K562 (cell line): ENCODE results near the gene MTX3. TPM values are rescaled to one million over a fixed set of nuclear protein-coding genes. Genes with fewer than 3 reads are reported as not detected.

Experiments
- ATAC-seq: fragments of 200-7000 bp; cut with Tn5 transposase; 3 replicates; pipeline ENCODE4 v1.9.1; 2020; ENCODE audit warnings: moderate library complexity
- BruUV-seq: library from RNA; stranded (reverse); fragments of 400-500 nt; replicated peaks from 2 replicates; lab custom pipeline; 2021; lab: Mats Ljungman, UMichigan
- CTCF ChIA-PET: fragments of 300-600 bp; formaldehyde crosslinking; extraction: SDS; loops from one replicate; lab custom pipeline; 2021; ENCODE audit warnings: low intra/inter-chr PET ratio; lab: Yijun Ruan, JAX
- POLR2A ChIA-PET: fragments of 300-600, 350-650 bp; sonication (Branson Sonifier 250); formaldehyde crosslinking; extraction: SDS; loops from one replicate; lab custom pipeline; 2021; ENCODE audit warnings: antibody characterized with exemption, inconsistent platforms; lab: Yijun Ruan, JAX
- DNase-seq, 4 experiments: peaks; one replicate each; pipeline versions ENCODE4 v3.0.0 to v3.0.0-alpha.2; 2011 to 2018; ENCODE audit warnings: low spot score in 3 of 4, mixed read lengths in 3 of 4; ENCODE audit errors: extremely low read depth in 1 of 4
- FAIRE-seq: peaks from 2 replicates; lab custom pipeline; 2011; peaks lifted over from hg19 to GRCh38; lab: Jason Lieb, UNC
- H2AFZ ChIP-seq: 2 replicates; pipeline ENCODE4 v1.6.0; 2011; ENCODE audit warnings: low read depth, low read length, control low read depth, inconsistent platforms
- H3K27ac ChIP-seq: fragments of 200-600 bp; 3 replicates; pipeline ENCODE4 v1.8.0; 2011; ENCODE audit warnings: low read depth, mild to moderate bottlenecking, control low read depth, inconsistent platforms, low read length, moderate library complexity, mixed read lengths; ENCODE audit errors: extremely low read depth
- H3K27me3 ChIP-seq, 2 experiments: fragments of 300-600 bp in 1 of 2; 2 replicates in 1 of 2; 3 replicates in 1 of 2; pipeline versions ENCODE4 v1.6.0 to v1.8.0; 2011; ENCODE audit warnings: inconsistent platforms in 2 of 2, low read length in 2 of 2, mild to moderate bottlenecking in 1 of 2, mixed read lengths in 1 of 2, moderate library complexity in 1 of 2; ENCODE audit not compliant: control insufficient read depth in 2 of 2, insufficient read depth in 2 of 2
- H3K36me3 ChIP-seq: fragments of 300-600 bp; 3 replicates; pipeline ENCODE4 v1.8.0; 2011; ENCODE audit warnings: mild to moderate bottlenecking, low read length, inconsistent platforms; ENCODE audit not compliant: control insufficient read depth, insufficient read depth
- H3K4me1 ChIP-seq, 2 experiments: fragments of 200-600 bp in 1 of 2; replicated peaks in 1 of 2; 2 replicates in 1 of 2; 3 replicates in 1 of 2; pipeline versions ENCODE4 v1.5.1 to v1.8.0; 2011; ENCODE audit warnings: inconsistent platforms in 2 of 2, low read length in 2 of 2, mild to moderate bottlenecking in 1 of 2, mixed read lengths in 1 of 2, moderate library complexity in 1 of 2; ENCODE audit not compliant: control insufficient read depth in 2 of 2, insufficient read depth in 2 of 2
- H3K4me2 ChIP-seq: 2 replicates; pipeline ENCODE4 v1.6.1; 2011; ENCODE audit warnings: low read length, control low read depth, inconsistent platforms, mixed read lengths; ENCODE audit not compliant: insufficient read depth
- H3K4me3 ChIP-seq: fragments of 200-600 bp; sonication (generic), shearing (Covaris generic); 2 replicates; pipeline ENCODE4 v1.5.1; 2016; ENCODE audit warnings: control low read depth, inconsistent platforms
- H3K79me2 ChIP-seq: fragments of 200-600 bp; 3 replicates; pipeline ENCODE4 v1.8.0; 2011; ENCODE audit warnings: low read length, inconsistent platforms; ENCODE audit not compliant: control insufficient read depth, insufficient read depth
- H3K9ac ChIP-seq, 2 experiments: 2 replicates each; pipeline versions ENCODE4 v1.6.0 to v1.6.1; 2011; ENCODE audit warnings: low read depth in 2 of 2, low read length in 2 of 2, control low read depth in 1 of 2, inconsistent platforms in 1 of 2, mild to moderate bottlenecking in 1 of 2, mixed read lengths in 1 of 2; ENCODE audit not compliant: insufficient read depth in 1 of 2
- H3K9me1 ChIP-seq: one replicate; pipeline ENCODE4 v1.6.0; 2011; ENCODE audit warnings: inconsistent platforms, mild to moderate bottlenecking, low read length, moderate library complexity; ENCODE audit not compliant: control insufficient read depth, insufficient read depth
- H3K9me3 ChIP-seq: replicated peaks from 2 replicates; pipeline ENCODE4 v1.5.1; 2011; ENCODE audit warnings: low read depth, low read length, inconsistent platforms; ENCODE audit not compliant: control insufficient read depth, insufficient read depth
- H4K20me1 ChIP-seq: replicated peaks from 2 replicates; pipeline ENCODE4 v1.6.1; 2011; ENCODE audit warnings: low read length, inconsistent platforms, mixed read lengths; ENCODE audit not compliant: control insufficient read depth, insufficient read depth
- CREBBP ChIP-seq: IDR thresholded peaks from one replicate; pipeline ENCODE4 v1.6.1; 2012; ENCODE audit warnings: low read depth, mild to moderate bottlenecking, control low read depth, inconsistent platforms, low read length
- E2F4 ChIP-seq: sonication (generic); formaldehyde crosslinking; IDR thresholded peaks from 2 replicates; pipeline ENCODE4 v1.8.0; 2022; ENCODE audit warnings: mild to moderate bottlenecking, low read depth, missing genetic modification reagents
- SREBF1 ChIP-seq: fragments of 150-350 bp; IDR thresholded peaks from 2 replicates; pipeline ENCODE4 v1.6.1; 2014; ENCODE audit warnings: antibody characterized with exemption, low read depth, low read length, borderline replicate concordance
- ZBTB8A ChIP-seq: fragments of 450-650 bp; IDR thresholded peaks from 2 replicates; pipeline ENCODE4 v1.6.1; 2018; ENCODE audit warnings: mild to moderate bottlenecking, moderate library complexity; ENCODE audit not compliant: partially characterized antibody
- ZNF511 ChIP-seq: sonication (generic); formaldehyde crosslinking; IDR thresholded peaks from 2 replicates; pipeline ENCODE4 v1.8.0; 2022; ENCODE audit warnings: mild to moderate bottlenecking, missing genetic modification reagents
- WGBS: fragments of 100-300 bp; shearing (Covaris generic); methylation state at CpG from one replicate; pipeline ENCODE4 v1.1.6; 2016; ENCODE audit warnings: low coverage, mixed read lengths; ENCODE audit not compliant: insufficient coverage; ENCODE audit errors: missing lambda C conversion rate; 5-methylcytosine and 5-hydroxymethylcytosine counted together
- in situ Hi-C: fragments of 300-500 bp; cut with MboI; formaldehyde crosslinking; loops from 4 replicates; pipeline ENCODE4 v1.15.0; 2018; ENCODE audit warnings: inconsistent platforms, mixed read lengths
- intact Hi-C: fragments of 100-400 bp; cut with micrococcal nuclease; formaldehyde crosslinking; loops from 2 replicates; pipeline ENCODE4 v1.14.2; 2022
- polyA plus RNA-seq, 8 experiments: library from polyadenylated mRNA; depleted of rRNA in 4 of 8; stranded (reverse) in 5 of 8; unstranded in 3 of 8; fragments of >200 nt; fragmentation: Nextera tagmentation in 2 of 8; fragmentation: Illumina TruSeq in 1 of 8; extraction: Ambion mirVana in 2 of 8; extraction: Trizol in 1 of 8; gene quantifications; 2 replicates each; pipeline versions ENCODE4 v1.2.1 to v1.2.3, GENCODE V29; 2011 to 2014; ENCODE audit warnings: inconsistent platforms in 1 of 8, missing spikeins in 1 of 8
- total RNA-seq, 7 experiments: library from RNA; depleted of rRNA in 6 of 7; stranded (reverse); fragments of >200 nt in 6 of 7; fragmentation: Illumina TruSeq in 2 of 7; extraction: Trizol in 2 of 7; gene quantifications; 2 replicates each; pipeline versions ENCODE4 v1.2.1 to v1.2.3, GENCODE V29; 2011 to 2021; ENCODE audit warnings: low replicate concordance in 1 of 7
- TF ChIP-seq, protein P1 (sequence below), 2 experiments: fragments of 450-650 bp; IDR thresholded peaks; 2 replicates each; pipeline ENCODE4 v1.6.1; 2018; ENCODE audit warnings: mild to moderate bottlenecking in 2 of 2, low read depth in 1 of 2; ENCODE audit not compliant: partially characterized antibody in 2 of 2

Gene MTX3
- total and polyA plus RNA-seq, 9 of the 15 experiments (the other 6 are each of a cell fraction or from before 2014, with no cell fraction given), result 0.04 to 0.36 (median 0.15) TPM; not detected in 1

- TF ChIP-seq E2F4 (CRISPR knock-in tag) (no peak), SREBF1 (no peak)
These were observed 54.9 kb downstream of the MTX3 start (continued) for GRCh38 chr5:79936002-79936645.

DNA sequence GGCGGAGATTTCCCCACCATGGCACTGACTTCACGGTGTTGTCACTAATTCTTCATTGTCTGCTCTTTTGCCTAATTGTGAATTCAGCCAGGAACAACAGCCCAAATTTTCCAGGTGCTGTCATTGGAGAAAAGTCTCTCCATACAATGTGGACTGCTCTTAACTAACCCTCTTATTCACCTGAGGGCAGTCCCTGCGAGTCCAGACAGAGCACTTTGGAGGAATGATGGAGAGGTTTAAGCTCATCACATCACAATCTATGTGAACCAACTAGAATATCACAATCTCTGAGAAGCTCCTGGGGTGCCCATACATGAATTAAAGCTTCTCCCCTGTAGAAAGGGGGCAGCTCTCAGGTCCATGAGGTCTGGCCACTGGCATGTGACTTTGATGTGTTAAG, 56.4 kb downstream of the MTX3 start:
- no peaks in the 10 kb centered on the region for H3K79me2 ChIP-seq
- no peaks in the 10 kb centered on the region for H3K36me3 ChIP-seq
- H3K4me1 ChIP-seq, result no peaks in the 10 kb centered on the region
- intact Hi-C loops (no loop called here), in situ Hi-C loops (no loop called here)
- H3K4me3 ChIP-seq, result no peak overlapping the region
- H3K9me1 ChIP-seq, result no peaks in the 10 kb centered on the region
- WGBS, result 0% methylated on average over 3 of the region's 3 CpGs
- BruUV-seq, result no TSS peak
- ChIA-PET CTCF (no interaction called here), POLR2A (no interaction called here)
- H3K9ac ChIP-seq, result no peak overlapping the region
- FAIRE-seq (no peak), ATAC-seq (no peak), DNase-seq (no peak)
- H3K27ac ChIP-seq, result no peak overlapping the region
- H4K20me1 ChIP-seq, result no peaks in the 10 kb centered on the region
- H2AFZ ChIP-seq, result no peak overlapping the region
- TF ChIP-seq, protein P1, sequence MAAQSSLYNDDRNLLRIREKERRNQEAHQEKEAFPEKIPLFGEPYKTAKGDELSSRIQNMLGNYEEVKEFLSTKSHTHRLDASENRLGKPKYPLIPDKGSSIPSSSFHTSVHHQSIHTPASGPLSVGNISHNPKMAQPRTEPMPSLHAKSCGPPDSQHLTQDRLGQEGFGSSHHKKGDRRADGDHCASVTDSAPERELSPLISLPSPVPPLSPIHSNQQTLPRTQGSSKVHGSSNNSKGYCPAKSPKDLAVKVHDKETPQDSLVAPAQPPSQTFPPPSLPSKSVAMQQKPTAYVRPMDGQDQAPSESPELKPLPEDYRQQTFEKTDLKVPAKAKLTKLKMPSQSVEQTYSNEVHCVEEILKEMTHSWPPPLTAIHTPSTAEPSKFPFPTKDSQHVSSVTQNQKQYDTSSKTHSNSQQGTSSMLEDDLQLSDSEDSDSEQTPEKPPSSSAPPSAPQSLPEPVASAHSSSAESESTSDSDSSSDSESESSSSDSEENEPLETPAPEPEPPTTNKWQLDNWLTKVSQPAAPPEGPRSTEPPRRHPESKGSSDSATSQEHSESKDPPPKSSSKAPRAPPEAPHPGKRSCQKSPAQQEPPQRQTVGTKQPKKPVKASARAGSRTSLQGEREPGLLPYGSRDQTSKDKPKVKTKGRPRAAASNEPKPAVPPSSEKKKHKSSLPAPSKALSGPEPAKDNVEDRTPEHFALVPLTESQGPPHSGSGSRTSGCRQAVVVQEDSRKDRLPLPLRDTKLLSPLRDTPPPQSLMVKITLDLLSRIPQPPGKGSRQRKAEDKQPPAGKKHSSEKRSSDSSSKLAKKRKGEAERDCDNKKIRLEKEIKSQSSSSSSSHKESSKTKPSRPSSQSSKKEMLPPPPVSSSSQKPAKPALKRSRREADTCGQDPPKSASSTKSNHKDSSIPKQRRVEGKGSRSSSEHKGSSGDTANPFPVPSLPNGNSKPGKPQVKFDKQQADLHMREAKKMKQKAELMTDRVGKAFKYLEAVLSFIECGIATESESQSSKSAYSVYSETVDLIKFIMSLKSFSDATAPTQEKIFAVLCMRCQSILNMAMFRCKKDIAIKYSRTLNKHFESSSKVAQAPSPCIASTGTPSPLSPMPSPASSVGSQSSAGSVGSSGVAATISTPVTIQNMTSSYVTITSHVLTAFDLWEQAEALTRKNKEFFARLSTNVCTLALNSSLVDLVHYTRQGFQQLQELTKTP (IDR thresholded peaks at IDR 0.05; ENCODE audit: low read depth in 1 of 2, partially characterized antibody in 2 of 2), result no peak
- no peak for TF ChIP-seq ZBTB8A
- no peak for TF ChIP-seq ZNF511 (CRISPR knock-in tag)
- no peak for TF ChIP-seq CREBBP
- H3K4me2 ChIP-seq, result no peak overlapping the region
- peaks cover 6 to 22% of the 10 kb centered on the region in 2 experiments; a peak in 3 of 5 replicates for H3K27me3 ChIP-seq
- no peaks in the 10 kb centered on the region for H3K9me3 ChIP-seq
